GM23338 (cell line): ENCODE data around the gene SLC66A3. TPM values are rescaled to one million over a fixed set of nuclear protein-coding genes. Genes with fewer than 3 reads are reported as not detected.

Experiments
- ATAC-seq: fragments of 200-7000 bp; cut with Tn5 transposase; 3 replicates; pipeline ENCODE4 v1.9.1; 2020
- DNase-seq: peaks from one replicate; pipeline ENCODE4 v3.0.0-alpha.2; 2015; ENCODE audit warnings: low spot score
- H2AFZ ChIP-seq: fragments of 200-600 bp; sonication (generic); 2 replicates; pipeline ENCODE4 v1.8.0; 2016; ENCODE audit warnings: antibody characterized with exemption, mild to moderate bottlenecking, moderate library complexity
- H3F3A ChIP-seq: fragments of 200-600 bp; sonication (generic); replicated peaks from 2 replicates; pipeline ENCODE4 v1.8.0; 2017; ENCODE audit warnings: antibody characterized with exemption, mixed run types, low read depth
- H3K27ac ChIP-seq: fragments of 200-600 bp; sonication (generic); 2 replicates; pipeline ENCODE4 v1.6.1; 2016; ENCODE audit warnings: low read depth
- H3K27me3 ChIP-seq: fragments of 200-600 bp; sonication (generic); 2 replicates; pipeline ENCODE4 v1.8.0; 2016; ENCODE audit warnings: mild to moderate bottlenecking, mixed run types, moderate library complexity; ENCODE audit not compliant: insufficient read depth
- H3K36me3 ChIP-seq: fragments of 200-600 bp; sonication (generic); 2 replicates; pipeline ENCODE4 v1.8.0; 2016; ENCODE audit warnings: mild to moderate bottlenecking; ENCODE audit not compliant: insufficient read depth
- H3K4me1 ChIP-seq: fragments of 200-600 bp; sonication (generic); 2 replicates; pipeline ENCODE4 v1.8.0; 2016; ENCODE audit warnings: mild to moderate bottlenecking, moderate library complexity; ENCODE audit not compliant: insufficient read depth
- H3K4me2 ChIP-seq: fragments of 200-600 bp; sonication (generic); 2 replicates; pipeline ENCODE4 v1.7.1; 2017; ENCODE audit warnings: mixed run types
- H3K4me3 ChIP-seq: fragments of 200-600 bp; sonication (generic); 2 replicates; pipeline ENCODE4 v1.6.1; 2016; ENCODE audit warnings: mixed run types
- H3K79me2 ChIP-seq: fragments of 200-600 bp; sonication (generic); replicated peaks from 2 replicates; pipeline ENCODE4 v1.8.0; 2017; ENCODE audit warnings: mild to moderate bottlenecking; ENCODE audit not compliant: insufficient read depth
- H3K9me2 ChIP-seq: fragments of 200-600 bp; sonication (generic); 2 replicates; pipeline ENCODE4 v1.8.0; 2017; ENCODE audit not compliant: insufficient read depth
- H4K20me1 ChIP-seq: fragments of 200-600 bp; sonication (generic); replicated peaks from 2 replicates; pipeline ENCODE4 v1.8.0; 2017; ENCODE audit warnings: mild to moderate bottlenecking; ENCODE audit not compliant: insufficient read depth
- H3K27ac Mint-ChIP-seq: 2 replicates; pipeline ENCODE4 v1.8.0; 2020; ENCODE audit warnings: inconsistent platforms, mild to moderate bottlenecking, moderate library complexity, mixed read lengths
- H3K27me3 Mint-ChIP-seq: 3 replicates; pipeline ENCODE4 v1.8.0; 2022; ENCODE audit warnings: low read depth, mild to moderate bottlenecking, moderate library complexity, mixed read lengths, inconsistent platforms; ENCODE audit not compliant: insufficient read depth, poor library complexity
- H3K36me3 Mint-ChIP-seq: 3 replicates; pipeline ENCODE4 v1.8.0; 2021; ENCODE audit warnings: low read depth, mild to moderate bottlenecking, inconsistent platforms, moderate library complexity, mixed read lengths
- H3K4me1 Mint-ChIP-seq: 3 replicates; pipeline ENCODE4 v1.8.0; 2020; ENCODE audit warnings: mild to moderate bottlenecking, inconsistent platforms, mixed read lengths
- H3K4me3 Mint-ChIP-seq: 3 replicates; pipeline ENCODE4 v1.8.0; 2021; ENCODE audit warnings: moderate library complexity, mild to moderate bottlenecking, inconsistent platforms, mixed read lengths
- H3K9me3 Mint-ChIP-seq: 3 replicates; pipeline ENCODE4 v1.8.0; 2020; ENCODE audit warnings: moderate library complexity, mild to moderate bottlenecking, inconsistent platforms, mixed read lengths
- CREB1 ChIP-seq: fragments of 250-450 bp; sonication (Bioruptor Pico); IDR thresholded peaks from 2 replicates; pipeline ENCODE4 v1.5.0; 2020; ENCODE audit warnings: low read depth, mild to moderate bottlenecking, moderate library complexity
- EZH2 ChIP-seq: fragments of 200-600 bp; sonication (generic); IDR thresholded peaks from one replicate; pipeline ENCODE4 v1.8.0; 2017; ENCODE audit warnings: antibody characterized with exemption, mild to moderate bottlenecking, low read depth; ENCODE audit not compliant: unreplicated experiment
- EZH2phosphoT487 ChIP-seq: fragments of 200-600 bp; sonication (generic); IDR thresholded peaks from one replicate; pipeline ENCODE4 v1.8.1; 2018; ENCODE audit warnings: antibody characterized with exemption; ENCODE audit not compliant: unreplicated experiment
- JUNB ChIP-seq: IDR thresholded peaks from one replicate; pipeline ENCODE4 v1.6.1; 2016; ENCODE audit warnings: antibody characterized with exemption; ENCODE audit not compliant: unreplicated experiment
- NANOG ChIP-seq: IDR thresholded peaks from 2 replicates; pipeline ENCODE4 v1.6.1; 2016; ENCODE audit warnings: antibody characterized with exemption, borderline replicate concordance
- POLR2AphosphoS5 ChIP-seq: IDR thresholded peaks from 2 replicates; pipeline ENCODE4 v1.6.1; 2016; ENCODE audit warnings: antibody characterized with exemption, low read depth
- REST ChIP-seq: IDR thresholded peaks from one replicate; pipeline ENCODE4 v1.6.1; 2018; ENCODE audit warnings: antibody characterized with exemption; ENCODE audit not compliant: unreplicated experiment
- STAT1 ChIP-seq: IDR thresholded peaks from one replicate; pipeline ENCODE4 v1.6.1; 2016; ENCODE audit warnings: antibody characterized with exemption; ENCODE audit not compliant: unreplicated experiment
- ZNF114 ChIP-seq: fragments of 250-450 bp; sonication (Bioruptor Pico); IDR thresholded peaks from 2 replicates; pipeline ENCODE4 v1.5.0; 2020; ENCODE audit warnings: mild to moderate bottlenecking, moderate library complexity
- ZNF331 ChIP-seq: fragments of 250-450 bp; sonication (Bioruptor Pico); IDR thresholded peaks from 2 replicates; pipeline ENCODE4 v1.5.0; 2020; ENCODE audit warnings: low read depth, mild to moderate bottlenecking, moderate library complexity
- ZNF462 ChIP-seq: fragments of 250-450 bp; sonication (Bioruptor Pico); IDR thresholded peaks from 2 replicates; pipeline ENCODE4 v1.5.0; 2020; ENCODE audit warnings: mild to moderate bottlenecking, moderate library complexity
- polyA plus RNA-seq: library from polyadenylated mRNA; unstranded; fragments of >200 nt; fragmentation: Nextera tagmentation; extraction: Ambion mirVana; gene quantifications from 2 replicates; pipeline ENCODE4 v1.2.1, GENCODE V29; 2016
- total RNA-seq: library from RNA; depleted of rRNA; stranded (reverse); fragments of >200 nt; shearing (Covaris generic); gene quantifications from 2 replicates; pipeline ENCODE4 v1.2.3, GENCODE V29; 2014
- TF ChIP-seq, protein P1 (sequence below), 2 experiments: fragments of 200-600 bp in 1 of 2; sonication (generic) in 1 of 2; conservative IDR thresholded peaks; 2 replicates each; pipeline versions ENCODE4 v1.5.1 to v1.6.1; 2016 to 2017; ENCODE audit warnings: antibody characterized with exemption in 2 of 2, low read depth in 2 of 2, mild to moderate bottlenecking in 2 of 2, moderate library complexity in 1 of 2
- TF ChIP-seq, protein P2 (sequence below): IDR thresholded peaks from 2 replicates; pipeline ENCODE4 v1.6.1; 2016; ENCODE audit warnings: antibody characterized with exemption

SLC66A3 gene
- total and polyA plus RNA-seq, 2 experiments from 2014 or later, result 13.7 to 18.4 TPM

GRCh38 chr2:11123001-11123809 is 32.1 kb upstream of the SLC66A3 start:
- Histone ChIP-seq H3K4me2 (no peak overlapping the region), H3K27me3 (no peaks in the 10 kb centered on the region), H3K9me2 (no peaks in the 10 kb centered on the region), H3F3A (no peaks in the 10 kb centered on the region), H3K79me2 (no peaks in the 10 kb centered on the region), H4K20me1 (no peaks in the 10 kb centered on the region), H2AFZ (no peak overlapping the region), H3K36me3 (no peaks in the 10 kb centered on the region), H3K4me1 (no peaks in the 10 kb centered on the region; the same call in 1 of the 2 replicates), H3K4me3 (no peak overlapping the region), H3K27ac (no peak overlapping the region)
- H3K9me3 Mint-ChIP-seq, result no peaks in the 10 kb centered on the region
- TF ChIP-seq JUNB (no peak), POLR2AphosphoS5 (no peak), REST (no peak), CREB1 (no peak), NANOG (no peak), ZNF114 (no peak), STAT1 (no peak), ZNF331 (no peak), EZH2 (no peak), EZH2phosphoT487 (no peak), ZNF462 (CRISPR knock-in tag) (no peak)
- TF ChIP-seq, protein P1, sequence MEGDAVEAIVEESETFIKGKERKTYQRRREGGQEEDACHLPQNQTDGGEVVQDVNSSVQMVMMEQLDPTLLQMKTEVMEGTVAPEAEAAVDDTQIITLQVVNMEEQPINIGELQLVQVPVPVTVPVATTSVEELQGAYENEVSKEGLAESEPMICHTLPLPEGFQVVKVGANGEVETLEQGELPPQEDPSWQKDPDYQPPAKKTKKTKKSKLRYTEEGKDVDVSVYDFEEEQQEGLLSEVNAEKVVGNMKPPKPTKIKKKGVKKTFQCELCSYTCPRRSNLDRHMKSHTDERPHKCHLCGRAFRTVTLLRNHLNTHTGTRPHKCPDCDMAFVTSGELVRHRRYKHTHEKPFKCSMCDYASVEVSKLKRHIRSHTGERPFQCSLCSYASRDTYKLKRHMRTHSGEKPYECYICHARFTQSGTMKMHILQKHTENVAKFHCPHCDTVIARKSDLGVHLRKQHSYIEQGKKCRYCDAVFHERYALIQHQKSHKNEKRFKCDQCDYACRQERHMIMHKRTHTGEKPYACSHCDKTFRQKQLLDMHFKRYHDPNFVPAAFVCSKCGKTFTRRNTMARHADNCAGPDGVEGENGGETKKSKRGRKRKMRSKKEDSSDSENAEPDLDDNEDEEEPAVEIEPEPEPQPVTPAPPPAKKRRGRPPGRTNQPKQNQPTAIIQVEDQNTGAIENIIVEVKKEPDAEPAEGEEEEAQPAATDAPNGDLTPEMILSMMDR (conservative IDR thresholded peaks at IDR 0.05; ENCODE audit: low read depth in 2 of 2), result no peak
- TF ChIP-seq, protein P2, sequence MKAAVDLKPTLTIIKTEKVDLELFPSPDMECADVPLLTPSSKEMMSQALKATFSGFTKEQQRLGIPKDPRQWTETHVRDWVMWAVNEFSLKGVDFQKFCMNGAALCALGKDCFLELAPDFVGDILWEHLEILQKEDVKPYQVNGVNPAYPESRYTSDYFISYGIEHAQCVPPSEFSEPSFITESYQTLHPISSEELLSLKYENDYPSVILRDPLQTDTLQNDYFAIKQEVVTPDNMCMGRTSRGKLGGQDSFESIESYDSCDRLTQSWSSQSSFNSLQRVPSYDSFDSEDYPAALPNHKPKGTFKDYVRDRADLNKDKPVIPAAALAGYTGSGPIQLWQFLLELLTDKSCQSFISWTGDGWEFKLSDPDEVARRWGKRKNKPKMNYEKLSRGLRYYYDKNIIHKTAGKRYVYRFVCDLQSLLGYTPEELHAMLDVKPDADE, result no peak
- ATAC-seq (no peak), DNase-seq (no peak)
- peaks cover 12% of the 10 kb centered on the region for H3K4me1 Mint-ChIP-seq
- H3K36me3 Mint-ChIP-seq, result no peaks in the 10 kb centered on the region
- H3K4me3 Mint-ChIP-seq, result no peak overlapping the region
- H3K27ac Mint-ChIP-seq, result no peak overlapping the region
- peaks cover 6% of the 10 kb centered on the region for H3K27me3 Mint-ChIP-seq
